ENCODE results near the gene NMRAL1. TPM values are rescaled to one million over a fixed set of nuclear protein-coding genes. Genes with fewer than 3 reads are reported as not detected.

Gene NMRAL1
- total and polyA plus RNA-seq, 10 of the 15 experiments (the other 5 are each of a cell fraction or from before 2014, with no cell fraction given), result 4.8 to 102 (median 62.5) TPM

DNA sequence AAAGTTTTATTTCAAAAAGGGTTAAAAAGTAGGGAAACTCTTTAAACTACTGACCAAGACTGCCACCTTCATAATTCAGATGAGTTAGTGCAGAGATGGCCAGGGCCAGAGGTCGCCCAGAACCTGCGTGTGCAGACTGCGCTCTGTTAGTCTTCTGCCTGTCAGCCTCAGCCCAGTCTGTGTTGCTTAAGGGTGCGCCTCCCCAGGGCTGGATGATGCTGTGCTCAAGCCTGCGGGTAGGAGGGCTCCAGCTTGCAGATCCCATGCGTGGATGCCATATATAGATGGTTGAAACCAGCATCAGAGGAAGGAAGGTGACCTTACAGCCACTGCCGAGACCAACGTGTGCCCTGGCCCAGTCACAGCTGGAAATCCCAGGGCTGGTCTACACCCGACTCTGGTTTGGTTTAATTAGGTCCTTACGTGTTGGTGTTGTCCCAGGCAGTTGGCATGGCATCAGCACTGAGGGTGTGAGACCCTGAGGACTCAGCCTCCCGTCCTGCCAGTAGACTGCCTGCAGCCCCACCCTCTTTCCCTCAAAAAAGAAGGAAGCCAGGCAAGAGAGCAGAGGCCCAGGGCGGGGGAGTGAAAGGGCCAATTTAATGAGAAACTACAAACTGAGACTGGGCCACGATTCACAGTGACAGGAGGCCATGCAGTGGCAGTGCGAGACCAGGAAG lies 36.5 kb upstream of the NMRAL1 start:
- no peaks in the 10 kb centered on the region; the same call in 1 of the 2 replicates for H3K79me2 ChIP-seq (ENCODE audit: control insufficient read depth, insufficient read depth, low read length)
- no peak overlapping the region for H3K27ac ChIP-seq (ENCODE audit: control insufficient read depth, insufficient read depth)
- in situ Hi-C loops (cut with MboI) (loop anchor here (10.0 kb wide), 1 partner anchor 444 kb away; the partner anchor contains the start of gene SEC14L5), intact Hi-C loops (cut with micrococcal nuclease; ENCODE audit: unreplicated experiment) (loop anchor here (10.0 kb wide), 2 partner anchors 104 to 444 kb away; partner anchors contain the start of genes SEC14L5 and UBALD1)
- H3K9me3 ChIP-seq (replicated peaks; ENCODE audit: control insufficient read depth, insufficient read depth, low read length), result no peaks in the 10 kb centered on the region
- no peak overlapping the region for H3K4me2 ChIP-seq (ENCODE audit: control insufficient read depth, insufficient read depth)
- POLR2A ChIA-PET, result no interaction called here
- no peak for DNase-seq (ENCODE audit: low read depth, low spot score)
- ATAC-seq, result no peak
- 91% methylated on average over 14 of the region's 14 CpGs for whole genome bisulfite sequencing (ENCODE audit: insufficient coverage, insufficient replicate concordance, low lambda C conversion rate, missing lambda C conversion rate)
- CTCF ChIA-PET, result interaction anchor here (1.6 to 6.5 kb wide), 2 partner anchors 10 to 36 kb away, joined by 5 to 90 read pairs; no protein-coding TSS in a partner anchor
- H3K4me1 ChIP-seq (ENCODE audit: control insufficient read depth, insufficient read depth, low read length), result peaks cover 25% of the 10 kb centered on the region
- peaks cover 24 to 53% of the 10 kb centered on the region in 2 experiments; a peak in 3 of 4 replicates for H3K36me3 ChIP-seq (ENCODE audit: control insufficient read depth in 2 of 2, insufficient read depth in 2 of 2, low read length in 1 of 2)
- no peaks in the 10 kb centered on the region for H3K27me3 ChIP-seq (replicated peaks in 1 of 2; ENCODE audit: control insufficient read depth in 2 of 2, insufficient read depth in 2 of 2, low read length in 1 of 2)
- H3K4me3 ChIP-seq, result no peak overlapping the region
- H2AFZ ChIP-seq (ENCODE audit: control insufficient read depth, low read depth, low read length), result no peak overlapping the region
- FAIRE-seq, result no peak
- BruUV-seq (replicated peaks), result no TSS peak
- H3K9ac ChIP-seq (ENCODE audit: control insufficient read depth, insufficient read depth, low read length), result no peak overlapping the region
- TF ChIP-seq ZNF207 (IDR thresholded peaks at IDR 0.05; ENCODE audit: borderline replicate concordance), result no peak
- no peak for TF ChIP-seq MAX (IDR thresholded peaks at IDR 0.05; ENCODE audit: low read depth, low read length)
- no peak for TF ChIP-seq CHD2 (IDR thresholded peaks at IDR 0.05; ENCODE audit: borderline replicate concordance, low read depth, low read length)
- TF ChIP-seq SMAD1 (IDR thresholded peaks at IDR 0.05; ENCODE audit: low read depth, partially characterized antibody), result no peak
- TF ChIP-seq, protein P1, sequence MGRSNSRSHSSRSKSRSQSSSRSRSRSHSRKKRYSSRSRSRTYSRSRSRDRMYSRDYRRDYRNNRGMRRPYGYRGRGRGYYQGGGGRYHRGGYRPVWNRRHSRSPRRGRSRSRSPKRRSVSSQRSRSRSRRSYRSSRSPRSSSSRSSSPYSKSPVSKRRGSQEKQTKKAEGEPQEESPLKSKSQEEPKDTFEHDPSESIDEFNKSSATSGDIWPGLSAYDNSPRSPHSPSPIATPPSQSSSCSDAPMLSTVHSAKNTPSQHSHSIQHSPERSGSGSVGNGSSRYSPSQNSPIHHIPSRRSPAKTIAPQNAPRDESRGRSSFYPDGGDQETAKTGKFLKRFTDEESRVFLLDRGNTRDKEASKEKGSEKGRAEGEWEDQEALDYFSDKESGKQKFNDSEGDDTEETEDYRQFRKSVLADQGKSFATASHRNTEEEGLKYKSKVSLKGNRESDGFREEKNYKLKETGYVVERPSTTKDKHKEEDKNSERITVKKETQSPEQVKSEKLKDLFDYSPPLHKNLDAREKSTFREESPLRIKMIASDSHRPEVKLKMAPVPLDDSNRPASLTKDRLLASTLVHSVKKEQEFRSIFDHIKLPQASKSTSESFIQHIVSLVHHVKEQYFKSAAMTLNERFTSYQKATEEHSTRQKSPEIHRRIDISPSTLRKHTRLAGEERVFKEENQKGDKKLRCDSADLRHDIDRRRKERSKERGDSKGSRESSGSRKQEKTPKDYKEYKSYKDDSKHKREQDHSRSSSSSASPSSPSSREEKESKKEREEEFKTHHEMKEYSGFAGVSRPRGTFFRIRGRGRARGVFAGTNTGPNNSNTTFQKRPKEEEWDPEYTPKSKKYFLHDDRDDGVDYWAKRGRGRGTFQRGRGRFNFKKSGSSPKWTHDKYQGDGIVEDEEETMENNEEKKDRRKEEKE (IDR thresholded peaks at IDR 0.05), result no peak
- TF ChIP-seq, protein P2, sequence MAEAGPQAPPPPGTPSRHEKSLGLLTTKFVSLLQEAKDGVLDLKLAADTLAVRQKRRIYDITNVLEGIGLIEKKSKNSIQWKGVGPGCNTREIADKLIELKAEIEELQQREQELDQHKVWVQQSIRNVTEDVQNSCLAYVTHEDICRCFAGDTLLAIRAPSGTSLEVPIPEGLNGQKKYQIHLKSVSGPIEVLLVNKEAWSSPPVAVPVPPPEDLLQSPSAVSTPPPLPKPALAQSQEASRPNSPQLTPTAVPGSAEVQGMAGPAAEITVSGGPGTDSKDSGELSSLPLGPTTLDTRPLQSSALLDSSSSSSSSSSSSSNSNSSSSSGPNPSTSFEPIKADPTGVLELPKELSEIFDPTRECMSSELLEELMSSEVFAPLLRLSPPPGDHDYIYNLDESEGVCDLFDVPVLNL (IDR thresholded peaks at IDR 0.05; ENCODE audit: low read depth, low read length), result no peak
- no peak for TF ChIP-seq MYB (IDR thresholded peaks at IDR 0.05; ENCODE audit: borderline replicate concordance, low read depth, low read length)
- no peak for TF ChIP-seq MTA2 (IDR thresholded peaks at IDR 0.05; ENCODE audit: low read depth)
- no peak for TF ChIP-seq EED (IDR thresholded peaks at IDR 0.05; ENCODE audit: low read depth)
- RAD21 ChIA-PET (ENCODE audit: unreplicated experiment), result no interaction called here
- no peaks in the 10 kb centered on the region for H4K20me1 ChIP-seq (ENCODE audit: control insufficient read depth, insufficient read depth)
- SMC1A ChIA-PET (ENCODE audit: uncharacterized antibody, unreplicated experiment), result interaction anchor here (0.7 to 2.1 kb wide), 2 partner anchors 10 to 52 kb away, joined by 3 to 6 read pairs; no protein-coding TSS in a partner anchor

All from GM12878 (cell line).